Measurements from ENCODE around the gene CDH23. TPM values are rescaled to one million over a fixed set of nuclear protein-coding genes. Genes with fewer than 3 reads are reported as not detected.

The CDH23 gene
- total RNA-seq, 1 experiment from 2014 or later: 0.06 TPM

DNA sequence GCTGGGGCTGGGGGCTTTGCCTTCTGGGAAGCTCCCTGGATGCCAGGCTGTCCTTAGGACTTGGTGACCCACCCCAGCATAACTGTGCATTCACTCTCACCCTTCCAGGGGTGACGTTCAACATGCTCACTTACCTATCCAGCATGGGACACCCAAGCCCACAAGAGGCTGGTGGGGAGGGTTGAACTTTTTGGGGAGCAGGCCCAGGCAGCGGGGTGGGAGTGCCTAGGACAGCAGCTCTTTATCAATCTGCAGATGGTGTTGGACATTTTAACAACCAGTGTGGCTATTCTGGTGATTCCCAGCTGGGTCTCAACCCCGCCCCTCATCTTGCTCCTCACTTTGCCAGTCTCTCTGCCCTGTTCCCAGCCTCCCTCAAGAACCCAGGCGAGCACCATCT lies 86.4 kb downstream of the CDH23 start:
- DNase-seq (ENCODE audit: low read depth): no peak

DNA sequence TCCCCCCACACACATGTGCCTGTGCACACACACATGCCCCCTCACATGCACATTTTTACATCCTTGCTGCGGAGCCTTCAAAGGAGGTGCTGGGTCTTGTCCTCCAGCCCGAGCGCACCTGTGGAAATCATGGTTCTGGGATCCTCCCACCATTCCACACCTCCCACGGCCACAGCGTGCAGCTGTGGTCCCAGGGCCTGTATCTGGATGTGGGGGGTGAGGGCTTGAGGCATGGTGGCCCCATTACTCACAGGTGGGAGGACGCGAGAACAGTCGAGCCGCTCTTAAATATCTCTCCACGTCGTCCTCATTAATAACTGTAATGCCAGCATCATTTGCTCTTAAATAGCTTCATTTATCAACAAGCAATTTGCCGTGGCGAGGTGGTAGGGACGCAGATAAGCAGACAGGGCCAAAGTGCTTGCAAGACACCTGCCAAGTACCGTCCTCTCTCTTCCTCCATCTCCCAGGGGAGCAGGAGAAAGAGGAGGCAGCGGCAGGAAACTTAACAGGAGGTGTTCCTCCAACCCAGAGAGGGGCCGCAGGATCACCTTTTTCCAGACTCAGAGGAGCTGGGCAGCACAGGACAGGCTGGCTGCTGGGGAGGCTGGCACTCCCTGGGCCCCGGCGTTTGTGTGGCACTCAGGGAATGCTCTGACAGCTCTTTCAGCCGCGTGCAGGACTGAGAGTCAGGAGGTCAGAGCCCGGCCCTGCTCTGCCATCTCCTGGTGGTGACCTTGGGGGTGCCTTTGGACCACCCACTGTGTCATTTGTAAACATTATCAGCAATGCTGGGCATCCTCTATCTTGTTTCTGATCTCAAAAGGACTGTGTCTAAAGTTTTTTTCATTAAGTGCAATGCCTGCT lies 87.4 kb downstream of the CDH23 start:
- DNase-seq (ENCODE audit: low read depth): no peak

DNA sequence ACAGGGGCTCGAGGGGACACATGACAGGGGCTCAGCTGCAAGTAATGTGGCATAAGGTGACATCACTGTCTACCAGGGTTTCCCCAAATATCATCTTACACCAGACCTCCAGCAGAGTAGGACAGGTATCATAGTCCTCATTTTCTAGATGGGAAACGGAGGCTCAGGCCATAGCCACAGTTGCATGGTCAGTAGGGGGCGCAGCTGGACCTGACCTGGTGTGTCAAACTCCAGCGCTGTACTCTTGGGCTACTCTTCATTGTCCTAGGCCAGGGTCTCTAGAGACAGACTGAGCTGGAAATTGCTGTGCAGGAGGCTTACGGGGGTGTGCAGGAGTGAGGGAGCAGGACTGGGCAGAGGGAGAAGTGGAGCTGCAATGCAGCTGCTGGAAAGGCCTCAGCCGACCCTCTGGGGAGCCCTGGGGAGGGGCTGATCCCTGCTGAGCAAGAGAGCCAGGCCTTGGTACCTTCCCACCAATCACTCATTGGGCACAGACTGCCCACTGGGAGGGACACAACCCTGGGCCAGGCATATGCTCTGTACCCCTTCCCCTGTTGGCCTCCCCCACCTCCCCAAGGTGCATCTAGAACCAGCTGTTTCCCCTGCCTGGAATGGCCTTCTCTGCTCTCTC lies 89.9 kb downstream of the CDH23 start:
- DNase-seq (ENCODE audit: low read depth): peak; percentile 25

DNA sequence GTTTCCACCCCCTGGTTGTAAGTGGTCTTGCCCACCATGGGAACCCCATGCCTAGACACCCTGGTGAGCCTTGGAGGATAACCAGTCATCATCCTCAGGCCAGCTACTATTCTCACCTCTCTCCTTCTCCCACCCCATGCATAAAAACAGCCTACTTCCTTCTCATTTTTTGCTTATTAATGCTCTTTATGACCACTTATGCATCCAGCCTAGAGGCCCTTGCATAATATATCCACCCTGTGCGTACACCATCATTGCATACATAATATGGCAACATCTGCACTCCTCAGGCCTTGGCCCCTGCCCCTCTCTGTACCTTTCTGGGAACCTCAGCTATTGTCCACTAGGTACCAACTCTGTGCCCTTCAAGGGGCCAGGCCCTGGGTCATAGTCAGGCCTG lies 91.0 kb downstream of the CDH23 start:
- DNase-seq (ENCODE audit: low read depth): no peak

DNA sequence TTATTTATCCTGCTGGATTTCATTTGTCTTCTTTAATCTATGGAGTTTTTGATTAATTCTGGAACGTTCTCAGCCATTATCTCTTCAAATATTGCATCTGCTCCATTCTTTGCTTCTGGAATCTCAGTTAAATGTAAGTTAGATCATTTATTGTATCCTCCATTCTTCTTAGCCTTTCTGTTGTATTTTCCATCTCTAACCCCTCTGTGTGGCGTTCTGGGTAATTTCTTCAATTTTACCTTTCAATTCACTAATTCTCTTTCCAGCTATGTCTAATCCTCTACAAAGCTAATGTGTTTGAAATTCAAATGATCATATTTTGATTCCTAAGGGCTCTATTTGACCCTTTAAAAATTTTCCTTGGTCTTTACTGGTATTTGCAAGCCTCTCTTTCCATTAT lies 92.4 kb downstream of the CDH23 start:
- DNase-seq (ENCODE audit: low read depth): no peak

DNA sequence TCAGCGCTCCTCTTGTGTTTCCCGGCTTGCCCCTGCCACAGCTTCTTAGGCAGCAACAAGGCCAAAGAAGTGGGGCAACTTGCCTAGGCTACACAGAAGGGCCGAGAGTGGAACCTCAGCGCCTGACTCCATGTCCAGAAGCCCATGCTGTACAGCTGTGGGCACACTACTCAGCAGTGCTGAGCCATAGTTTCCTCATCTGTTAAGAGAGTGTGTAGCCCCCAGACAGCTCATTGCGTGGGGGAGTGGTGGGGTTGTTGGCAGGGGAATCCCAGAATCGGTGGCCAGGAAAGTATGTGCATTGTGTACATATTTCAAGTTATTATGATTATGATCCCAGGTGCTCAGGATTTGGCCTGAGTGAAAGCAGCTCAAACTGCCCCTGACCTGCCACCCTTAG lies 96.2 kb downstream of the CDH23 start:
- DNase-seq (ENCODE audit: low read depth): no peak

DNA sequence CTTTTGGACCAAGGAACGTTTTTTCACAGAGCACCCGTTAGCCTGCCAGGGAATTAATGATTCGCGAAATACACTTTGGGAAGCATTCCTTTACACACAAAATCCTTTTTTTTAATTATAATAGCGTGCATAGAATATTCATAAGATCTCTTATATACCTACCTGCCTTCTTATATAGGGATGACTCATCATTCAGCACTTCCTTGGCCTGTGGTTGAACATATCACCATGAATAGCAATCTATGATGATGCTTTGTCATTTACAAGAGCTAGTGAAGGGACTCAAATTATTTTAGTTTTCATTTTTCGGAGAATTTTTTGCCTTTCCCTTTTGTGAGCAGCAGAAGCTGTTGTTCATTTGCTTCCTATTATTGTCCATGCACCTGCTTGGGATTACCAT lies 97.0 kb downstream of the CDH23 start:
- no peak for DNase-seq (ENCODE audit: low read depth)

DNA sequence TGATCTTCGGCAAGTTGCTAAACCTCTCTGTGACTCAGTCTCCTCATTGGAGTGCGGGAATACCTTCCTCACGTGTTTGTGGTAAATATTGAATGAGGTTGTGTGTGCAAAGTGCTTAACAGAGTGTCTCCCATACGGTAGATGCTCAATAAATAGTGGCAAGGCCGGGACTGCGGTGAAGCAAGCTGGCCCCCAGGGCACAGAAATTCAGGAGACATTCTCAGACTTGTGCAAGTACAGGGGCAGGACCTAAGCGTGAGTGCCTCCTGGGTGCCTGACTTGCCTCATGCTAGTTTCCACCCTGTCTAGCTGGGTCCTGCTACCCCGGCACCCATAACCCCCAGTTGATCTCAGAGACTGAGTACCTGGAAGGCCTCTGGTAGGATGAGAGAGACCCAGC lies 97.8 kb downstream of the CDH23 start:
- DNase-seq (ENCODE audit: low read depth): no peak

DNA sequence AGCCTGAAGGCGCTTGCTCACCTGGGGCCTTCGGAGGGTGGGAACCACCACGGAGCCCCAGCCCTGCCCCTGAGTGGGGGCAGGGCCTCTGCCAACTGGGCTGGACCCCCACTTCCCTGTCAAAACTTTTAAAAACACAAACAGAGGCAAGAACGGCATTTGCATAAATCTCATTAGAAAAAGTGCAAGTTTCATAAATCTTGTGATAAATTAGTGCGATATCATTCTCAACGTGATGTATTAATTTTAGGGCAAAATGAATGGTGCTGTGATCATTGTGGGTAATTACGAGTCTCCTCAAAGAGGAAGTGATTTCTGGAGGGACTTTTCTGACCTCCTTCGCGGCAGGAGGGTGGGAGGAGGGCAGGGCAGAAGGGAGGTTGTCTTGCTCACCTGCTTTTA lies 98.3 kb downstream of the CDH23 start:
- no peak for DNase-seq (ENCODE audit: low read depth)

DNA sequence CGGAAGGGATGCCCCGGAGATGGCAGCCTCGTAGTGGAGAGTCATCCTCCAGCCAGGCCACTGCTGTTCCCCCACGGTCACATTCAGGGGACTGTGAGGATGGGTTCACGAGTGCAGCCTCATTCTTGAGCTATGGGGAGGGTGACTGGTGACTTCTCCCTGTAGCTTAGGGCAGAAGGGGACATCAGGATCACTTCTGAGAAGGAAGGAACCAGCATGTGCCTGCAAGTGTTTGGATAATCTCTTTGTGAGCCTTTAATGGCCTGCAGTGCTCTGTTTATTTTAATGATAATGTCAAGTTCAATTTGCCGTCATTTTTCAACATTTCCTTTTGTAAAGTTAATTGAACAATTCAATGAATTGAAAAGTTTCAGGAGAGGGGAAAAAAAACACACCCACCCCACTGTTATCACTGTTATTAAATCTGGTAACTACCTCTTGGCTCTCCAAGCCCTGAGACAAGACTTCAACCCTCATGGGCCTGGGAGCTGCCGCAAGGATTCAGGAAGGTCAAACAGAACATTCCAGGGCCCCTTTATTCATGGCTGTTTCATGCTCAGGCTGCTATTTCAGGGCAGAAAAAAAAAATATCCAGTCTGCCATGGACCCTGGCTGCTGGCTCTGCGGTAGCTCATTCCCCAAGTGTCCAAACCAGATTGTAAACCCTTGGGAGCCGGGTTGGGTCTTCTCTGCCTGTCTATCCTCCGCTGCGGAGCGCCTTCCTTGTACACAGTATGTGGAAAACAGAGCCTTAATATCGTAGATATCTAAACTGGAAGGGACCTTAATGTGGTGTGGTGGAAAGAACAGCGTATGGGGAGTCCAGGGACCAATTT lies 100.4 kb downstream of the CDH23 start:
- DNase-seq (ENCODE audit: low read depth): no peak

DNA sequence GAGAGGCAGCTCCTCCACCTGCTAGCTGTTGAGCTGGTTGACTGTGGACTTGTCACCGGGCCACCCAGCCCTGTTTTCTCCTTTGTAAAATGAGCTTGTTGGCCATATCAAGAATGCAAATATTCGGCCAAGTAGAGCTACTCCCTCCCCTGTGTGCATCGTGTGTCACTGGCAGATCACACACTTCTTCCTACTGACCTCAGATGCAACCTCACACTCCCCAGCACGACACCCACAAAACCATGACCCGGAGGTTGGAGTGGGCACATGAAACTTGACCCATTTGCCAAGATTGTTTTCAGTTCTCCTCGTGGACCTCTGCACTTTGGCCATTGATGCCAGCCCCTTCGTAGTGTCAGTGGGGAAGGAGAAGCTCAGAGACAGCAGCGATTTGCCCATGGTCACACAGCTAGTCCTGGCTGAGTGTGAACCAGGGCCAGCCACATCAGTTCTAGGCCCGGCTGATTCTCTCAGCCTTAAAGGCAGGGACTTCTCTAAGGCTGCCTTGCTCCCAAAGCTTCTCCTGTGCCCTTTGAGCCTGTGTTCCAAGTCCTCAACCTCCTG lies 101.1 kb downstream of the CDH23 start:
- no peak for DNase-seq (ENCODE audit: low read depth)

DNA sequence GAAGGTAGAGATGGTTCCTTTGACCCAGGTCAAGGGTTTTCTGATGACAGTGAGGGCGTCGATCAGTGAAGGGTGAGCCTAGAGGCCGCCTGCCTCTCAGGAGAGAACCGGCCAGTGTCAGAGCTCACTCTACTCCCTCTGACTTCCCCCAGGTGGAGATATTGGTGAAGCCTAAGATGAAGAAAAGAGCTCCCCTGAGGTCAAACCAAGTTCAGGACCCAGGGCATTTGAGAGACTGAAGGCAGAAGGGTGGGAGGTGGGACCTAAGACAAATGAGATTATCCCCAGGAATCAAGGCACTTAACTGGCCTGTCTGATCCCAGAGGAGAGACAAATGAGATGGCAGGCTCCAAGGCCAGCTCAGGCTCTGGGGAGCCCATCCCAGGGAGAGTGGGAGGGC lies 104.7 kb downstream of the CDH23 start:
- no peak for DNase-seq (ENCODE audit: low read depth)

DNA sequence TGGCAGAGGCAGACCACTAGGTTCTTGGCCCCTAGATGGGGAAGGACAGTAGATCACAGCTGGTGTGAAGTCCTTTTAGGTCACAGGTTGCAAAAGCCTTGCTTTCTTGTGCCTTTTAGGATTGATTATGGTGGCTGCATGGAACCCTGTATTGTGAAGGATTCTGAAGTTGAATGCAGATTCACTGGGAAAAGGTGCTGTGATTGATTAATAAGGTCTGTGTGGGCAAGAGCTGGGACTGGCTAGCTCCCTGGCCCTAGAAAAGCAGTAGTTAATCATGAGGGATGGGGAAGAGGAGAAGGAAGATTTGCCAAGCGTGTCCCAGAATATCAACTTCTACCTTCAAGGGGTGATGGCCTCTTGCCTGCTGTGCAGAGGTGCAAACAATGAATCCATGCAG lies 105.5 kb downstream of the CDH23 start:
- DNase-seq (ENCODE audit: low read depth): no peak

DNA sequence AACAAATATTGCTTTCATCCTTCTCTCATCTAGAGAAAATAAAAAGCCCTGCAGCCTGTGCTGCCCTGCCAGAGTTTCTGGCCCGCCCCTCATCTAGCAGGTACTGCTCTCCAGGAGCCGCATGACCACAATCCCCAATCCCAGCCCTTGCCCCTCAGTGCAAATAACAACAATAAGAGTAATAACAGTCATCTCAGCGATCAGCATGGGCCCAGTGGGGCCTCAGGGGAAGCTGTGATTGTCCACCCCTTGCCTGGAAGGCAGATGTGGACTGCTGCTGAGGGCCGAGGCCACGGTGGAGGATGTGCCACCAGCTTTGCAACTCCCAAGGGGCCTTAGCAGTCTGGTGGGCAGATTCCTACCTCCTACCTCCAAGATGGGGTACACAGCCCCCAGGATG lies 106.1 kb downstream of the CDH23 start:
- DNase-seq (ENCODE audit: low read depth): no peak

DNA sequence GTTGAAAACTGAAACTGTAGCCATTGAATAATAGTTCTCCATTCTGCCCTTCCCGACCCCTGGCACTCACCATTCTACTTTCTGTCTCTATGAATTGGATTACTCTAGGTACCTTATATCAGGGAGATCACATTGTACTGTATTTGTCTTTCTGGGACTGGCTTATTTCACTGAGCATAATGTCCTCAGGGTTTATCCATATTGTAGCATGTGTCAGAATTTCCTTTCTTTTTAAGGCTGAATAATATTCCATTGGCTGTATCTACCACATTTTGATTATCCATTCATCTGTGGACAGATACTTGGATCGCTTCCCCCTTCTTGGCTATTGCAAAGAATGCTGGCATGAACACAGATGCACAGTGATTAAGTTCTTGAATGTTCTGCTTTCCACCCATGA lies 107.4 kb downstream of the CDH23 start:
- no peak for DNase-seq (ENCODE audit: low read depth)

DNA sequence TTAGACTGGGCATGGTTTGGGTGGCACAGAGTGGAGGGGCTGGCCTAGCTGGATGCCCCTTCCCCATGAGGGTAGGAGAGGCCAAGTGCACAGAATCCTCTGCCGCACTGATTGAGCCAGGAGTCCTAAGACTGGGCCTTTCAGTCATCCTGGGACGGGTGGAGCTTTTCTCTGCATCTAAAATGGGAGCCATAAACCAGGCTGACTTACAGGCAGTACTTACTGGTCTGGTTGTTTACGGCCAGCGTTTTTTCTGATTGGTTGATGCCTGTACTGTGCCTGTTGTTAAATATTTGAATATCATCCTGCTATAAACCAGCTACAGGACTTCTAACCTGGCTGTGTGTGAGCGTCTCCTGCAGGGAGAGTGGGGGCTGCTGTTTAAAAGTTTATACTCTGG lies 107.8 kb downstream of the CDH23 start:
- DNase-seq (ENCODE audit: low read depth): no peak

DNA sequence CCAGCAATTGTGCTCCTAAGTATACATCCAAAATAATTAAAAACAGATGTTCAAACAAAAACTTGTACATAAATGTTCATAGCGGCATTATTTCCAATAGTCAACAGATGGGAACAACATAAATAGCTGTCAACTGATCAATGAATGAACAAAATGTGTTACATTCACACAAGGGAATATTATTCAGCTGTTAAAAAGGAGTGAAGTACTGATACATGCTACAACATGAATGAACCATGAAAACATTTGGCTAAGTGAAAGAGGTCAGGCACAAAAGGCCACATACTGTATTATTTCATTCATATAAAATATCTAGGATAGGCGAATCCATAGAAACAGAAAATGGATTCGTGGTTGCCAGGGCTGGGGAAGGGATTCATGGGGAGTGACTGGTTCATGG lies 109.1 kb downstream of the CDH23 start:
- no peak for DNase-seq (ENCODE audit: low read depth)

DNA sequence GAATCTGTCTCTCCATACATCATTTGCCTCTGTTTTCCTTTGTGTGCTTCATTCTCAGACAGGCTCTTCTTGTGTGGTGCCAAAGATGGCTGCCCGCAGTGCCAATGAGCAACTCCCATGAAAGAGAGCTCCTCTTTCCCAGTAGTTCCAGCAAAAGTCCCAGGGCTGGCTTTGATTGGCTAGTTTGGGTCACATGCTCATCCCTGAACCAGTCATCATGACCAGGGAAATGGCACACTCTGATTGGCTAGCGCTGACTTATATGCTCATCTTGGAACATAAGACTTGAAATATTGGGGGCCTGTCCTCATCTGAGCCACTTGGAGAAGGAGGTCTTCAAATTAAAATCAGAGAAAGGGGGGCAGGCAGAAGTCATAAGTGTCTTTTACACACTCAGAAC lies 112.7 kb downstream of the CDH23 start:
- DNase-seq (ENCODE audit: low read depth): peak; percentile 3

DNA sequence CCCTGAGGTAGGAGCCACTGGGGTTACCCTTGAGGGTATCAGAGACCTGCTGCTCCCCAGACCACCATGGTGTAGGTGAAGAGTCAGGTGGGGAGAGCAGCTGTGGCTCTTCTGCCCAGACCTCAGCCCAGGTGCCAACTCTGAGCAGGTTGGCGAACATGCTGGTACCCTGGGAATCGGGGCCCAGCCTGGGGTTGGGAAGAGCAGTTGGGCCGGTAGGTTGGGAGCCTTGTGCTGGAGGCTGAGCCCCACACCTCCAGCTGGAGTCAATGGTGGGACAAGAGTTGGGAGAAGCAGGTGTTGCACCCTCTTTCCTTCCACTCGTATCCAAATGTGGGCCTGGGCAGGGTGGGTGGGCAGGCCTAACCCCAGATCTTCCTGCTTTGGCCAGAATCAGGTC lies 114.5 kb downstream of the CDH23 start:
- DNase-seq (ENCODE audit: low read depth): no peak

DNA sequence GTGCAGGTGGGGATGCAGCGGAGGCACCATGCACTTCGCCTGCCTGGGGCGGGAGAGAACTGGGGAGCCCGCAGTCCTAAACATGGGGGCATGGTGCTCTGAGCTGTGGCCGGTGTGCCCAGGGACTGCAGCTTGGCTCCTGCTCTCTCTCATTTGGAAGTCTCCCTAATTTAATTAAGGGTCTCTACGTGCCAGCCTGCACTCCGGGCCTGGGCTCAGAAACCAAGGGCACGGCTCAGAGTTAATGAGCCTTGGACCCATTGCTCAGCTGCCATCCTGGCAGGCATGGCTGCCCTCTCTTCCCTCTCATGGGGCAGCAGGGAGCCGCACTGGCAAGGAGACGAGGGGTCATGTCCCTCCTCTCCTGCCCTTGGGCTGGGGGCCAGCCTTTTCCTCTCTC lies 115.6 kb downstream of the CDH23 start:
- DNase-seq (ENCODE audit: low read depth): no peak

DNA sequence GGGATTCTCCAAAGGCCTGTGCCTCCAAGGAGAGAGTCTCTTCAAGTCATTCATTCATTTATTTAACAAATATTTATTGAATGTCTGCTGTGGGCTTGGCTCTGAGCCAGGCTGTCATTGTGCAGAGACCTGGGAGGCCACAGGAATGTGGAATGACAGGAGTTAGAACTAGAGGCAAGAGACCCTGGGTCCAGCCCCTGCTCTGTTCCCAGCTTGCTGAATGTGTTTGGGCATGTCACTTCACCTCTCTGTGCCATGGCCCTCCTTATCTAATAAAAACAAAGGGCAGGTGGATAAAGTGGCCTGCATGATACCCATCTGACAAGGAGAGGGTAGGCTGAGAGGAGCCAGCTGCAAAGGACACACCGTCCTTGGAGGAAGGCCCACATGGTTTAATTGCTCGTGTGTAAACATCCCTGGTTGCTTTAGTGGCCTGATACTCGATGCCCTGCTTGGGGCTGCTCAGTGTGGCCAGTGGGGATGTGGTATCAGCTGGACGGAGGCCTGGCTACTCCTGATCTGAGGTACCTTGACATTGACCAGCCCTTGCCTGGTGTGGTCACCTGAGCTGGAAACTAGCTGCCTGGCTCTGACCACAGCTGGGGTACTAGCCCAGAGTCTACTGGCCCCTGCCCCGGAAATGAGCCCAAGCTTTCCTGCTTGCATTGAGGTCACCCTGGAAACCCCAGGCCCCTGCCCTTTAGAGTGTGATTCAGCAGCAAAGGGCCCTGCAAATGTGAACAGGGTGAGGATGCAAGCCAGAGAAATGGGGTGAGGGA lies 116.2 kb downstream of the CDH23 start:
- no peak for DNase-seq (ENCODE audit: low read depth)

DNA sequence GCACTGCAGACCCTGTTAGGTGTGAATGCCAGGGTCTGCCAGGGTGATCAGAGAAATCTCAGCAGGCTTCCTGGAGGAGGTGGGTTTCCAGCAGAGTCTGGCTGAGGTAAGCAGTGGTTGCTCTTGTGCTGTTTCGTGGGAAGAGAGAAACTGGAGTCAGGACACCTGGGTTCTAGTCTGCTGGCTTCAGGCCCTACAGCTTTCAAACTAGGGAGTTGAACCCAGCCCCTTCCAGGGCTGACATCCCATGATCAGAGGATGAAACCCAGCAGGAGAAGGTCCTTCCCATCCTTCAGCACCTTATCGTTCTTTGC lies 116.8 kb downstream of the CDH23 start:
- DNase-seq (ENCODE audit: low read depth): no peak
